HepG2 (cell line): ENCODE data around the gene BRD3. TPM values are rescaled to one million over a fixed set of nuclear protein-coding genes. Genes with fewer than 3 reads are reported as not detected.
A peak's percentile ranks its signal among the peaks of the same experiment; 100 is the strongest.

ENCODE experiments used
- ATF7 ChIP-seq, 2 experiments: fragments of 450-650 bp in 1 of 2; sonication (generic) in 1 of 2; formaldehyde crosslinking in 1 of 2; IDR thresholded peaks; 2 replicates each; pipeline versions ENCODE4 v1.4.0 to v1.6.1; 2016 to 2020; ENCODE audit warnings: antibody characterized with exemption in 1 of 2, mild to moderate bottlenecking in 1 of 2, missing genetic modification reagents in 1 of 2
- BCL3 ChIP-seq: sonication (generic); formaldehyde crosslinking; IDR thresholded peaks from 2 replicates; pipeline ENCODE4 v1.5.1; 2020; ENCODE audit warnings: mild to moderate bottlenecking, missing genetic modification reagents, moderate library complexity
- CCDC6 ChIP-seq: sonication (generic); formaldehyde crosslinking; IDR thresholded peaks from 2 replicates; pipeline ENCODE4 v1.8.1; 2022; ENCODE audit warnings: mild to moderate bottlenecking, missing genetic modification reagents, moderate library complexity
- HIVEP1 ChIP-seq: sonication (generic); formaldehyde crosslinking; IDR thresholded peaks from 2 replicates; pipeline ENCODE4 v1.4.0; 2020; ENCODE audit warnings: mild to moderate bottlenecking, missing genetic modification reagents
- JUNB ChIP-seq: sonication (generic); formaldehyde crosslinking; IDR thresholded peaks from 2 replicates; pipeline ENCODE4 v1.8.0; 2022; ENCODE audit warnings: missing genetic modification reagents, mild to moderate bottlenecking, borderline replicate concordance
- LCORL ChIP-seq, 2 experiments: fragments of 450-650 bp in 1 of 2; sonication (generic) in 1 of 2; formaldehyde crosslinking in 1 of 2; IDR thresholded peaks; 2 replicates each; pipeline versions ENCODE4 v1.5.0 to v1.6.1; 2017 to 2020; ENCODE audit warnings: antibody characterized with exemption in 1 of 2, missing genetic modification reagents in 1 of 2
- MAFK ChIP-seq, 2 experiments: IDR thresholded peaks in 1 of 2; conservative IDR thresholded peaks in 1 of 2; 2 replicates each; pipeline ENCODE4 v1.6.1; 2011; ENCODE audit warnings: improper control_type of control experiment in 2 of 2, low read length in 2 of 2
- MAX ChIP-seq: IDR thresholded peaks from 2 replicates; pipeline ENCODE4 v1.6.1; 2012; ENCODE audit warnings: inconsistent platforms
- MIER3 ChIP-seq: IDR thresholded peaks from 2 replicates; pipeline ENCODE4 v1.6.1; 2016; ENCODE audit warnings: missing compliant biosample characterization, borderline replicate concordance
- NFATC3 ChIP-seq: sonication (generic); formaldehyde crosslinking; IDR thresholded peaks from 2 replicates; pipeline ENCODE4 v1.5.1; 2020; ENCODE audit warnings: mild to moderate bottlenecking, missing genetic modification reagents
- POLR2G ChIP-seq: fragments of 200-400 bp; formaldehyde crosslinking; IDR thresholded peaks from 2 replicates; pipeline ENCODE4 v1.6.1; 2018; ENCODE audit warnings: mild to moderate bottlenecking, low read depth, low read length, moderate library complexity
- RARA ChIP-seq: IDR thresholded peaks from 2 replicates; pipeline ENCODE4 v1.6.1; 2016; ENCODE audit warnings: missing genetic modification reagents, missing compliant biosample characterization
- RERE ChIP-seq: IDR thresholded peaks from 2 replicates; pipeline ENCODE4 v1.6.1; 2016; ENCODE audit warnings: low read depth, missing genetic modification reagents, missing compliant biosample characterization
- RNF2 ChIP-seq: fragments of 450-650 bp; conservative IDR thresholded peaks from 2 replicates; pipeline ENCODE4 v1.6.1; 2016; ENCODE audit warnings: low read depth
- SATB2 ChIP-seq: sonication (generic); formaldehyde crosslinking; IDR thresholded peaks from 2 replicates; pipeline ENCODE4 v1.5.0; 2020; ENCODE audit warnings: missing genetic modification reagents
- TBX3 ChIP-seq: fragments of 450-650 bp; IDR thresholded peaks from 2 replicates; pipeline ENCODE4 v1.6.1; 2017; ENCODE audit warnings: antibody characterized with exemption, mild to moderate bottlenecking, inconsistent platforms, borderline replicate concordance
- ZBTB20 ChIP-seq: sonication (generic); formaldehyde crosslinking; IDR thresholded peaks from 2 replicates; pipeline ENCODE4 v1.8.1; 2023; ENCODE audit warnings: missing genetic modification reagents, low read depth, mild to moderate bottlenecking, borderline replicate concordance
- ZNF235 ChIP-seq: sonication (generic); formaldehyde crosslinking; IDR thresholded peaks from 2 replicates; pipeline ENCODE4 v1.8.1; 2023; ENCODE audit warnings: mild to moderate bottlenecking, missing genetic modification reagents, borderline replicate concordance
- ZNF547 ChIP-seq: sonication (generic); formaldehyde crosslinking; IDR thresholded peaks from 2 replicates; pipeline ENCODE4 v1.5.1; 2020; ENCODE audit warnings: mild to moderate bottlenecking, missing genetic modification reagents
- ZSCAN21 ChIP-seq: sonication (generic); formaldehyde crosslinking; IDR thresholded peaks from 2 replicates; pipeline ENCODE4 v1.8.0; 2022; ENCODE audit warnings: mild to moderate bottlenecking, missing genetic modification reagents, moderate library complexity, borderline replicate concordance
- polyA plus RNA-seq, 8 experiments: library from polyadenylated mRNA; depleted of rRNA in 3 of 8; stranded (reverse) in 7 of 8; unstranded in 1 of 8; fragments of >200 nt; fragmentation: Illumina TruSeq in 4 of 8; extraction: Trizol in 4 of 8; gene quantifications; 2 replicates each; pipeline versions ENCODE4 v1.2.1 to v1.2.3, GENCODE V29; 2011 to 2016; ENCODE audit warnings: low read depth in 4 of 8, missing spikeins in 1 of 8, mixed read lengths in 1 of 8; ENCODE audit not compliant: insufficient read depth in 1 of 8
- total RNA-seq, 5 experiments: library from RNA; depleted of rRNA; stranded (reverse); fragments of >200 nt; fragmentation: Illumina TruSeq; extraction: Trizol; gene quantifications; 2 replicates each; pipeline ENCODE4 v1.2.3, GENCODE V29; 2016; ENCODE audit warnings: low read depth in 1 of 5

BRD3 gene
- total and polyA plus RNA-seq, 2 of the 13 experiments (the other 11 are each of a cell fraction or from before 2014, with no cell fraction given): 5.9 to 12.9 TPM

GRCh38 chr9:133991964-133992779 lies 75.7 kb downstream of the BRD3 start, which contains the start of gene VAV2 (continued):
- TF ChIP-seq NFATC3 (CRISPR knock-in tag): no peak
- TF ChIP-seq MIER3 (CRISPR knock-in tag): no peak
- no peak for TF ChIP-seq JUNB (CRISPR knock-in tag)
- no peak for TF ChIP-seq HIVEP1 (CRISPR knock-in tag)
- TF ChIP-seq MAFK (conservative IDR thresholded peaks at IDR 0.05 in 1 of 2, IDR thresholded peaks at IDR 0.05 in 1 of 2; ENCODE audit: low read length in 2 of 2): no peak
- no peak for TF ChIP-seq LCORL (IDR thresholded peaks at IDR 0.05)
- TF ChIP-seq LCORL (CRISPR knock-in tag; IDR thresholded peaks at IDR 0.05): peak; percentile 44; the same call in 1 of the 2 replicates
- TF ChIP-seq BCL3: no peak
- TF ChIP-seq ATF7 (IDR thresholded peaks at IDR 0.05): no peak
- no peak for TF ChIP-seq ATF7 (CRISPR knock-in tag; IDR thresholded peaks at IDR 0.05)
- TF ChIP-seq POLR2G: no peak; the same call in 1 of the 2 replicates
- no peak for TF ChIP-seq ZBTB20
- TF ChIP-seq ZSCAN21 (CRISPR knock-in tag): no peak
- TF ChIP-seq ZNF547 (CRISPR knock-in tag): no peak
- TF ChIP-seq RERE: no peak
- TF ChIP-seq ZNF235 (CRISPR knock-in tag): no peak
- TF ChIP-seq RNF2: no peak
- peak; percentile 86 for TF ChIP-seq CCDC6
- TF ChIP-seq TBX3: no peak
- TF ChIP-seq SATB2: no peak
- TF ChIP-seq MAX: peak; percentile 77
- TF ChIP-seq RARA: 0 out of 2 replicates have a peak, but pooled peaks have one; percentile 19
